ENCODE results near the gene MPP1.
A peak's percentile ranks its signal among the peaks of the same experiment; 100 is the strongest.
"Not testable (repeated sequence)": the region's sequence is repeated elsewhere in the genome, so short reads cannot be mapped to it uniquely, and the experiment has no call there.

The MPP1 gene

DNA sequence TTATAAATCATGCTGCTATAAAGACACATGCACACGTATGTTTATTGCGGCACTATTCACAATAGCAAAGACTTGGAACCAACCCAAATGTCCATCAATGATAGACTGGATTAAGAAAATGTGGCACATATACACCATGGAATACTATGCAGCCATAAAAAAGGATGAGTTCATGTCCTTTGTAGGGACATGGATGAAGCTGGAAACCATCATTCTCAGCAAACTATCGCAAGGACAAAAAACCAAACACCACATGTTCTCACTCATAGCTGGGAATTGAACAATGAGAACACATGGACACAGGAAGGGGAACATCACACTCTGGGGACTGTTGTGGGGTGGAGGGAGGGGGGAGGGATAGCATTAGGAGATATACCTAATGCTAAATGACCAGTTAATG lies 20.3 kb upstream of the MPP1 start:
- not testable (repeated sequence) for H3K4me3 ChIP-seq (ENCODE audit: low read depth, low read length); H3K9ac ChIP-seq (ENCODE audit: low read depth, low read length); H3K36me3 ChIP-seq (ENCODE audit: control insufficient read depth, insufficient read depth, low read length); H3K27ac ChIP-seq (ENCODE audit: low read depth, low read length); H3K27me3 ChIP-seq (ENCODE audit: control insufficient read depth, insufficient read depth, low read length)
- H3K9me3 ChIP-seq (ENCODE audit: control insufficient read depth, insufficient read depth, low read length): peaks cover 45% of the 10 kb centered on the region
- H3K4me1 ChIP-seq (ENCODE audit: control insufficient read depth, insufficient read depth, low read length): peaks cover 18% of the 10 kb centered on the region

DNA sequence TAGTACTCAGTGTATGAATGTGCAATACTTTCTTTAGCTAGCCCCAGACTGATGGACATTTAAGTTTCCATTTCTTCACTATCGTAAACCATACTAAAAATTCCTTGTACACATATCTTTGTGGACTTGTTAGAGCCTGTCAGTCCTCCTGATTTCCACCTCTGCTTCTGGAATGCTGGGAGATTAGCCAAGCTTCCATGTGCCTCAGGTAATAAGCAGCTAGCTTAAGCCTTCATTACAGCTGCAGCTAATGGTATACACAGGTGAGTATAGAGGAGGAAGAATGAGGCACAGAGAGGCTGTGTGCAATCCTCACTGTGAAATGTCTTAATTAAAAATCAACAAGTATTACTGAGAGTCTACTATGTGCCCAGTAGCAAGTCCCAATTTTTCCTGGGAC lies 19.4 kb upstream of the MPP1 start:
- Histone ChIP-seq H3K4me1 (ENCODE audit: control insufficient read depth, insufficient read depth, low read length) (peaks cover 24% of the 10 kb centered on the region), H3K4me3 (ENCODE audit: low read depth, low read length) (no peak overlapping the region), H3K36me3 (ENCODE audit: control insufficient read depth, insufficient read depth, low read length) (no peaks in the 10 kb centered on the region), H3K27me3 (ENCODE audit: control insufficient read depth, insufficient read depth, low read length) (no peaks in the 10 kb centered on the region), H3K27ac (ENCODE audit: low read depth, low read length) (no peak overlapping the region), H3K9me3 (ENCODE audit: control insufficient read depth, insufficient read depth, low read length) (peaks cover 49% of the 10 kb centered on the region), H3K9ac (ENCODE audit: low read depth, low read length) (no peak overlapping the region)

DNA sequence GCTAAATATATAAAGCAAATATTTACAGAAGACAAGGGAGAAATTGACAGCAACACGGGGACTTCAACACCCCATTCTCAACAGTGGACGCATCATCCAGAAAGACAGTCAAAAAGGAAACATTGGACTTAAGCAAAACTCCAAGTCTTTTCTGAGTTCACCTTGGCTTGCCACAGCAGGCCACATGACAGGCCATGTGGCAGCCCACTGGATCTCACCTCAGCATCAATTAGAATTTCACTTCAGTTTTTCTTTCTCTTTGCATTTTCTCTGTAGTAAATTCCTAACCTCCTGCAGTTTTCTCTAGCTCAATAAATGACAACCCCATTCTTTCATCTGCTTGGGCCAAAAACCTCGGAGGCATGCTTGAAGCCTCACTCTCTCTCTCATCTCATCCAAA lies 16.7 kb upstream of the MPP1 start:
- no peak overlapping the region for H3K4me3 ChIP-seq (ENCODE audit: low read depth, low read length)
- H3K27ac ChIP-seq (ENCODE audit: low read depth, low read length): peak overlapping the region; percentile 82
- no peaks in the 10 kb centered on the region for H3K27me3 ChIP-seq (ENCODE audit: control insufficient read depth, insufficient read depth, low read length)
- peaks cover 46% of the 10 kb centered on the region for H3K9me3 ChIP-seq (ENCODE audit: control insufficient read depth, insufficient read depth, low read length)
- peaks cover 24% of the 10 kb centered on the region for H3K4me1 ChIP-seq (ENCODE audit: control insufficient read depth, insufficient read depth, low read length)
- no peak overlapping the region for H3K9ac ChIP-seq (ENCODE audit: low read depth, low read length)
- no peaks in the 10 kb centered on the region for H3K36me3 ChIP-seq (ENCODE audit: control insufficient read depth, insufficient read depth, low read length)

DNA sequence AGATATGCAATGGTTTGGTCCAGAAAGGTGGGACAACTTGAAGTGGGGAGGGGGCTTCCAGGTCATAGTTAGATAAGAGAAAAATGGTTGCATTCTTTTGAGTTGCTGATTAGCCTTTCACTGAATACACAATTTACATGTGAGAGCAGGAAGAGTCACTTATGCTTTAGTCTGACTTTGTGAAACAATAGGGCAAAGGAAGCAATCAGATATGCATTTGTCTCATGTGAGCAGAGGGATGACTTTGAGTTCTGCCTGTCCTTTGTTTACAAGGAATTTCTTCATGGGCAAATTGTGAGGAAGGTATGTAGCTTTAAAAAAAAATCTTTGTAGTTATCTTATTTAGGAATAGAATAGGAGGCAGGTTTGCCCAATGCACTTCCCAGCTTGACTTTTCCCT lies 16.2 kb upstream of the MPP1 start:
- H3K27ac ChIP-seq (ENCODE audit: low read depth, low read length): peak overlapping the region; percentile 82
- peaks cover 43% of the 10 kb centered on the region for H3K9me3 ChIP-seq (ENCODE audit: control insufficient read depth, insufficient read depth, low read length)
- no peaks in the 10 kb centered on the region for H3K36me3 ChIP-seq (ENCODE audit: control insufficient read depth, insufficient read depth, low read length)
- H3K27me3 ChIP-seq (ENCODE audit: control insufficient read depth, insufficient read depth, low read length): no peaks in the 10 kb centered on the region
- H3K4me1 ChIP-seq (ENCODE audit: control insufficient read depth, insufficient read depth, low read length): peaks cover 24% of the 10 kb centered on the region
- no peak overlapping the region for H3K9ac ChIP-seq (ENCODE audit: low read depth, low read length)
- H3K4me3 ChIP-seq (ENCODE audit: low read depth, low read length): no peak overlapping the region

DNA sequence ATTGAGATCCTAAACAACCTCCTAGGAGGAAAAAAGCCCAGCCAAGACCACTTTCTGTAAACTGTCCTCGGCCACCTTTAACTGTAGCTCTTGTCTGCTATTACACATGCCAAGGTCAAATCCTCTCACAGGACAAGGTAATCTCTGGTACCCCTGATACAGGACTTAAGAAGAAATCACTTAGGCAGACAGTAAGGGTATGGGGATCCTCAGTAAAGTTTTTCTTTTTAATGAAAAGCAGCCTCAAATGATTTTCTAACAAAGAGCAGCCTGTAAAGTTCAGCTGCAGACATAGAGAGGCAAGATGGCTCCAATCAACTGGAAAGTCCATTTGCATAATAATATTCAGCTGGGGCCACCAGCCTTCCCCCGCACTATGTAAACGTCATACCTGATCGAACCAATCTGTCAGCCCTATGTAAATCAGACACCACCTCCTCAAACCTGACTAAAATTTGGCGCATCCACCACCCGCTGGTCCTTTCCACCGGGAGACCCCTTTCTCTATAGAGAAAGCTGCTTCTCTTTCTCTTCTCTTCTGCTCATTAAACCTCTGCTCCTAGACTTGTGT lies 14.6 kb upstream of the MPP1 start:
- Histone ChIP-seq H3K36me3 (ENCODE audit: control insufficient read depth, insufficient read depth, low read length) (no peaks in the 10 kb centered on the region), H3K4me1 (ENCODE audit: control insufficient read depth, insufficient read depth, low read length) (peaks cover 24% of the 10 kb centered on the region), H3K9ac (ENCODE audit: low read depth, low read length) (no peak overlapping the region; the same call in 1 of the 2 replicates), H3K27ac (ENCODE audit: low read depth, low read length) (peak overlapping the region; percentile 82), H3K4me3 (ENCODE audit: low read depth, low read length) (peak overlapping the region; percentile 24; the same call in 1 of the 2 replicates), H3K9me3 (ENCODE audit: control insufficient read depth, insufficient read depth, low read length) (peaks cover 49% of the 10 kb centered on the region), H3K27me3 (ENCODE audit: control insufficient read depth, insufficient read depth, low read length) (no peaks in the 10 kb centered on the region)

DNA sequence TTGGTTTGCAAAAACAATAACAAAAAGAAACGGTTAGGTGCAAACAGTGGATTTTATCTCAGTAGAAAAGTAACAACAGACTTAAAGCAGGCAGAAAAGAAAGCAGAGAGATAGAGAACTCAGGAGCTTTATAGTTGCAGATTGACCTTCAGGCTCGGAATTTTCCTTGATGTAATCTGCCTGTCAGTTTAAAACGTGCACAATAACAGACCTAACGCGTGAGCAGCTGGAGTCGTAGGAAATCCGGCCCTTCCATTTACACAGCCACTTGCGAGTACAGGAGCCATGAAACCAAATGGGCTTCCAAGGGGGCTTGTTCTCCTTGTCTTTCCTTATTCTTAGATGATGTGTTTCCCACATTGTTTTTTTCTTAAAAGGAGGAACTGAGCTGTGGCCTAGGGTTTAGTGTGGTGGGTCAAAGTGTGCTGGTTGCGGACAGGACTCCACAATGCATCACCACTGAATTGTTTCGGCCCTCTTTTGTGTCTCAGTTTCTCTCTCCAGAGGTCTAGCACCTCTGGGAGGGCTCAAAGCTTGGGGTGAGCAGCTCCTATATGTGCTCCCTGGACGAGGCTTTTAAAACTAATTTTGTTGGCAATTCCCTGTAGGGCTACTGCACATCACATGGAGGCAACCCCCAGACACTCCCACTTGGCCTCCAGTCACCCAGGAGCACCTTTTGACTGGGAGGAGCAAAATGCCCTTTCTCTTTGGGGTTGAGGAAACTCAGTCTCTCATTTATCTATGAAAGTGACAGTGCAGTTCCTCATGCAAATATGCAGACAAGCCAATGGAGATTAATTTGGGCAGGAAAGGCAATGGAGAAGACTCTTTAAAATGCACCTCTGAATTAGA lies 13.9 kb upstream of the MPP1 start:
- Histone ChIP-seq H3K4me3 (ENCODE audit: low read depth, low read length) (no peak overlapping the region), H3K27ac (ENCODE audit: low read depth, low read length) (peak overlapping the region; percentile 82), H3K27me3 (ENCODE audit: control insufficient read depth, insufficient read depth, low read length) (no peaks in the 10 kb centered on the region), H3K9ac (ENCODE audit: low read depth, low read length) (no peak overlapping the region; the same call in 1 of the 2 replicates), H3K36me3 (ENCODE audit: control insufficient read depth, insufficient read depth, low read length) (no peaks in the 10 kb centered on the region), H3K9me3 (ENCODE audit: control insufficient read depth, insufficient read depth, low read length) (peaks cover 43% of the 10 kb centered on the region), H3K4me1 (ENCODE audit: control insufficient read depth, insufficient read depth, low read length) (peaks cover 24% of the 10 kb centered on the region)

DNA sequence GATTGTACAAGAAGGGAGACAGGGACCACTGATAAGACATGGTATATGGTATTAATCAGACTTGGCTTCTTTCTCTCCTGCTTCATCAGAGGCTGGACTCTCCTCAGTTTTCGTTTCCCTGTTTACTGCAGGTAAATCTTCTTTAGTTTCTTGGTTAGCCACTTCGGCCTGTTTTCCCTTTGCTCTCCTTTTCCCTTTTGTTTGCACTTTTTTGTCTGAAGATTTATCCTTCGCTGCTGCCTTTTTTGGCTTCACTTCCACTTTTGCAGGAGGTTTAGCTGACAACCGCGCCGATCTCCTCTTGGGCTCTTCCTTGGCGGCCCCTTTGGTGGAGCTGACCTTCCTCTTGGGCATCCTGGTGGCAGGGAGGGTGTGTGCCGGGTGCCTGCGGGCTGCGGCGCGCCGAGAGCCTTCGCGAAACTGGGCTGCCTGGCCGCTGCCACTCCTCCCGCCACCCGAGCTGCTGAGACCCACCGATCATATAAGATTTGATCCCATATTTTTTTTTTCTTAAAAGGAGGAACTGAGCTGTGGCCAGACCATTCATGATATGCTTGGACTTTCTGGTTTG lies 11.8 kb upstream of the MPP1 start:
- Histone ChIP-seq H3K9me3 (ENCODE audit: control insufficient read depth, insufficient read depth, low read length) (peaks cover 34% of the 10 kb centered on the region), H3K4me1 (ENCODE audit: control insufficient read depth, insufficient read depth, low read length) (peaks cover 27% of the 10 kb centered on the region)
- H3K27me3 ChIP-seq (ENCODE audit: control insufficient read depth, insufficient read depth, low read length); H3K36me3 ChIP-seq (ENCODE audit: control insufficient read depth, insufficient read depth, low read length); H3K9ac ChIP-seq (ENCODE audit: low read depth, low read length); H3K27ac ChIP-seq (ENCODE audit: low read depth, low read length); H3K4me3 ChIP-seq (ENCODE audit: low read depth, low read length): not testable (repeated sequence)

DNA sequence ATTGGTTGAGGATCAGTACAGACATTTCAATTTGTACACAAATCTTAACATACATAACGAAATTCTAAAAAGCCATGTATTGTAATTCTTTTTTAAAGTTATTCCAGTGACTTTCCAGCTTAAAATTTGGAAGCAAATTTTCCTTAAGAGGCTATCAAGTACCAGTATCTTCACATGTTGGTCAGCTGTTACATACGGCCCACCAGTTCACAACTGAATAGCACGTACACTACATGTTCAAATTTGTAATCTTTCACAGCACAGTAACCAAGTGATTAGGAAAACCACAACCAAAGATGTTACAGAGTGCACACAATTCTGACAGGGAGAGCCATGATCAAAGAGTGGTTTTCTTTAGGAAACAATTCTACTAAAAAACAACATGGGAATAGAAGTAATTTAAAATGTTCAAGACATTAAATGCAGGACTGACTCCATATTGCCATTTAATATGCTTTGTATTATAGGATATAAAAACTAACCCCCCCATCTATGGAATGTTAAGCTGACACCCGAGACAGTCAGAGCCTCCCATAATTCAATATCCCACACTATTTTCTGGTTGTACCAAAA lies 11.1 kb upstream of the MPP1 start:
- H3K36me3 ChIP-seq (ENCODE audit: control insufficient read depth, insufficient read depth, low read length); H3K27me3 ChIP-seq (ENCODE audit: control insufficient read depth, insufficient read depth, low read length); H3K9ac ChIP-seq (ENCODE audit: low read depth, low read length); H3K4me3 ChIP-seq (ENCODE audit: low read depth, low read length); H3K27ac ChIP-seq (ENCODE audit: low read depth, low read length): not testable (repeated sequence)
- H3K9me3 ChIP-seq (ENCODE audit: control insufficient read depth, insufficient read depth, low read length): peaks cover 37% of the 10 kb centered on the region
- H3K4me1 ChIP-seq (ENCODE audit: control insufficient read depth, insufficient read depth, low read length): peaks cover 21% of the 10 kb centered on the region; the same call in 1 of the 2 replicates

DNA sequence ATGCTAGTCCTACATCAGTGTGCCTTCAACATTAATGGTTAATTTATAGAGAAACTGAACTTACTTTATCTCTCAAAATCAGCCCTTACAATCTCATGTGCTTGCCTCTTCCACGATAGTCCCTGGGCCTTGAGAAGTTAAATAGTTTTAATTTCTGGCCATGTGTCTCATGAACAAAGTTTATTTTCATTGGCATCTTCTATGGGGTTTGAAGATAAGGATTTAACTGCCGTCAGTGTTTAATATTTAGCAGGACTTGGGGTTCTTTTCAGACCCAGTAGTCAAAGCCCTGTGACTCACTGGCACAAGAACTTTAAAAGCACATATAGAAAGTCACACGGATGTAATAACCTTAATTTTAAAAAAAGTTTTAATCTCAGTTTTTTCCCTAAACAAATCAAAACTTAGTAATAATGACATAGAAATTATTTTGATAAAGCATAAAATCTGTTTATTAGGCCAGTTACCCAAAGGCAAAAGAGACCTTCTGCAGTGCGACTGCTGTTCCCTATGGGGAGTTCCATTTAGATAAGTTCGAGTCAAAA lies 10.1 kb upstream of the MPP1 start:
- Histone ChIP-seq H3K9ac (ENCODE audit: low read depth, low read length) (no peak overlapping the region), H3K9me3 (ENCODE audit: control insufficient read depth, insufficient read depth, low read length) (peaks cover 37% of the 10 kb centered on the region), H3K4me1 (ENCODE audit: control insufficient read depth, insufficient read depth, low read length) (peaks cover 10% of the 10 kb centered on the region; the same call in 1 of the 2 replicates), H3K4me3 (ENCODE audit: low read depth, low read length) (no peak overlapping the region), H3K27me3 (ENCODE audit: control insufficient read depth, insufficient read depth, low read length) (no peaks in the 10 kb centered on the region), H3K27ac (ENCODE audit: low read depth, low read length) (no peak overlapping the region), H3K36me3 (ENCODE audit: control insufficient read depth, insufficient read depth, low read length) (no peaks in the 10 kb centered on the region)

DNA sequence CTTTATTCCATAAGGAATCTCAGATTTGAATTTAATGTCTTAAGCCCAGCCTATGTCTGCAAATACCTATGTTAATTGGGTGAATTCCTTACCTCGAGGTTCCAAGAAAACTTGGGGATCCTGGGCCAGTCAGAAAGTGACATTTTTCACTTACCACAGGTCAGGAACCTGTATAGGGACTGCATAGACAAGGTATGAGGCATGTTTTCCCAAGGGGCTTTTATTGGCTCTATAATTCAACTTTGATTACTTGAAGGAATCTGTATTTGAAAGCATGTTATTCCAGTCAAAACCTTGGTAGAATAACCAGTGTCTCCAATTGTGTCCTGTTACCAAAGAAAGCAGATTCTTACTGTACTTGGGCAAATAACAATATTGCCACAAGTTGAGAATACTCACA lies 8.5 kb upstream of the MPP1 start:
- Histone ChIP-seq H3K36me3 (ENCODE audit: control insufficient read depth, insufficient read depth, low read length) (no peaks in the 10 kb centered on the region), H3K9me3 (ENCODE audit: control insufficient read depth, insufficient read depth, low read length) (peaks cover 25% of the 10 kb centered on the region), H3K27ac (ENCODE audit: low read depth, low read length) (no peak overlapping the region), H3K4me3 (ENCODE audit: low read depth, low read length) (no peak overlapping the region), H3K27me3 (ENCODE audit: control insufficient read depth, insufficient read depth, low read length) (no peaks in the 10 kb centered on the region), H3K4me1 (ENCODE audit: control insufficient read depth, insufficient read depth, low read length) (0 out of 2 replicates have a peak, but pooled peaks cover 7% of the 10 kb centered on the region), H3K9ac (ENCODE audit: low read depth, low read length) (no peak overlapping the region)
